GM12878 (cell line): Measurements from ENCODE around the gene DGKK. TPM values are rescaled to one million over a fixed set of nuclear protein-coding genes. Genes with fewer than 3 reads are reported as not detected.

Experiments used
- ATAC-seq: fragments of 200-7000 bp; cut with Tn5 transposase; 3 replicates; pipeline ENCODE4 v1.9.1; 2020; ENCODE audit warnings: mild to moderate bottlenecking, moderate library complexity
- BruUV-seq: library from RNA; stranded (reverse); fragments of 400-500 nt; replicated peaks from 2 replicates; lab custom pipeline; 2021; lab: Mats Ljungman, UMichigan
- CTCF ChIA-PET: fragments of 300-600 bp; sonication (Branson Sonifier 250); formaldehyde crosslinking; extraction: SDS; loops from one replicate; lab custom pipeline; 2021; ENCODE audit warnings: inconsistent platforms; lab: Yijun Ruan, JAX
- POLR2A ChIA-PET: fragments of 350-600 bp; formaldehyde crosslinking; extraction: SDS; loops from one replicate; lab custom pipeline; 2021; ENCODE audit warnings: inconsistent platforms; lab: Charles Lee
- RAD21 ChIA-PET: fragments of 300-600 bp; sonication (Branson Sonifier 250); formaldehyde crosslinking; loops from one replicate; lab custom pipeline; 2023; ENCODE audit warnings: antibody characterized with exemption; ENCODE audit not compliant: unreplicated experiment; lab: Charles Lee
- SMC1A ChIA-PET: fragments of 300-600 bp; sonication (Branson Sonifier 250); formaldehyde crosslinking; loops from one replicate; lab custom pipeline; 2023; ENCODE audit not compliant: unreplicated experiment, uncharacterized antibody; lab: Charles Lee
- DNase-seq: peaks from one replicate; pipeline ENCODE4 v3.0.0-alpha.2; 2011; ENCODE audit warnings: low read depth, low spot score
- FAIRE-seq: peaks from 3 replicates; lab custom pipeline; 2011; peaks lifted over from hg19 to GRCh38; lab: Jason Lieb, UNC
- H2AFZ ChIP-seq: 2 replicates; pipeline ENCODE4 v1.6.0; 2011; ENCODE audit warnings: low read depth, low read length, control low read depth; ENCODE audit not compliant: control insufficient read depth
- H3K27ac ChIP-seq: 2 replicates; pipeline ENCODE4 v1.5.1; 2011; ENCODE audit warnings: control low read depth; ENCODE audit not compliant: control insufficient read depth, insufficient read depth
- H3K27me3 ChIP-seq, 2 experiments: replicated peaks in 1 of 2; 2 replicates each; pipeline versions ENCODE4 v1.6.0 to v1.6.1; 2011; ENCODE audit warnings: low read length in 1 of 2; ENCODE audit not compliant: control insufficient read depth in 2 of 2, insufficient read depth in 2 of 2
- H3K36me3 ChIP-seq, 2 experiments: 2 replicates each; pipeline ENCODE4 v1.5.1; 2011; ENCODE audit warnings: low read length in 1 of 2; ENCODE audit not compliant: control insufficient read depth in 2 of 2, insufficient read depth in 2 of 2
- H3K4me1 ChIP-seq: 2 replicates; pipeline ENCODE4 v1.6.1; 2011; ENCODE audit warnings: mild to moderate bottlenecking, low read length, moderate library complexity, mixed read lengths; ENCODE audit not compliant: control insufficient read depth, insufficient read depth
- H3K4me2 ChIP-seq: 2 replicates; pipeline ENCODE4 v1.6.0; 2011; ENCODE audit warnings: control low read depth; ENCODE audit not compliant: control insufficient read depth, insufficient read depth
- H3K4me3 ChIP-seq: fragments of 200-600 bp; sonication (generic); 2 replicates; pipeline ENCODE4 v1.5.1; 2016
- H3K79me2 ChIP-seq: 2 replicates; pipeline ENCODE4 v1.6.0; 2011; ENCODE audit warnings: low read length; ENCODE audit not compliant: control insufficient read depth, insufficient read depth
- H3K9ac ChIP-seq: 2 replicates; pipeline ENCODE4 v1.8.0; 2011; ENCODE audit warnings: low read length, control low read depth, mixed read lengths; ENCODE audit not compliant: control insufficient read depth, insufficient read depth
- H3K9me3 ChIP-seq: replicated peaks from 3 replicates; pipeline ENCODE4 v1.5.1; 2011; ENCODE audit warnings: mild to moderate bottlenecking, low read length; ENCODE audit not compliant: control insufficient read depth, insufficient read depth
- H4K20me1 ChIP-seq: 2 replicates; pipeline ENCODE4 v1.6.0; 2011; ENCODE audit not compliant: control insufficient read depth, insufficient read depth
- ATF3 ChIP-seq: IDR thresholded peaks from 2 replicates; pipeline ENCODE4 v1.6.1; 2011; ENCODE audit warnings: low read depth, mild to moderate bottlenecking, low read length, moderate library complexity, borderline replicate concordance; ENCODE audit errors: extremely low read depth
- GATAD2B ChIP-seq: fragments of 450-650 bp; conservative IDR thresholded peaks from 2 replicates; pipeline ENCODE4 v1.6.1; 2017; ENCODE audit warnings: low read depth, mild to moderate bottlenecking, moderate library complexity
- HDGF ChIP-seq: fragments of 450-650 bp; IDR thresholded peaks from 2 replicates; pipeline ENCODE4 v1.6.1; 2016; ENCODE audit warnings: antibody characterized with exemption
- KAT2A ChIP-seq: conservative IDR thresholded peaks from 2 replicates; pipeline ENCODE4 v1.6.1; 2011; ENCODE audit warnings: low read depth, low read length; ENCODE audit not compliant: control insufficient read depth
- SIX5 ChIP-seq: IDR thresholded peaks from 2 replicates; pipeline ENCODE4 v1.6.1; 2011; ENCODE audit warnings: mild to moderate bottlenecking, low read depth, low read length, moderate library complexity; ENCODE audit not compliant: severe bottlenecking
- TARDBP ChIP-seq: IDR thresholded peaks from 2 replicates; pipeline ENCODE4 v1.6.1; 2016; ENCODE audit warnings: borderline replicate concordance
- ZNF592 ChIP-seq: fragments of 450-650 bp; IDR thresholded peaks from 2 replicates; pipeline ENCODE4 v1.6.1; 2017; ENCODE audit warnings: mild to moderate bottlenecking, moderate library complexity
- ZNF687 ChIP-seq: fragments of 450-650 bp; IDR thresholded peaks from 2 replicates; pipeline ENCODE4 v1.6.1; 2017; ENCODE audit warnings: mild to moderate bottlenecking, moderate library complexity
- ZSCAN29 ChIP-seq: fragments of 450-650 bp; IDR thresholded peaks from 2 replicates; pipeline ENCODE4 v1.6.1; 2017; ENCODE audit warnings: mild to moderate bottlenecking, moderate library complexity
- WGBS: methylation state at CpG from one replicate; pipeline ENCODE4 v1.1.6; 2016; ENCODE audit warnings: low lambda C conversion rate; ENCODE audit not compliant: insufficient replicate concordance, insufficient coverage; ENCODE audit errors: missing lambda C conversion rate; 5-methylcytosine and 5-hydroxymethylcytosine counted together
- in situ Hi-C: fragments of 300-500 bp; cut with MboI; formaldehyde crosslinking; loops from 9 replicates; pipeline ENCODE4 v1.14.3; 2018; ENCODE audit warnings: mixed read lengths
- intact Hi-C: fragments of 100-400 bp; cut with micrococcal nuclease; formaldehyde crosslinking; loops from one replicate; pipeline ENCODE4 v1.14.2; 2022; ENCODE audit not compliant: unreplicated experiment
- polyA plus RNA-seq, 11 experiments: library from polyadenylated mRNA; depleted of rRNA in 4 of 11; unstranded in 6 of 11; stranded (reverse) in 5 of 11; fragments of >200 nt; fragmentation: Nextera tagmentation in 4 of 11; fragmentation: Illumina TruSeq in 1 of 11; extraction: Ambion mirVana in 4 of 11; extraction: Trizol in 1 of 11; gene quantifications; 1 replicate in 1 of 11; 2 replicates in 10 of 11; pipeline versions ENCODE4 v1.2.1 to v1.2.3, GENCODE V29; 2011 to 2016; ENCODE audit warnings: inconsistent platforms in 2 of 11, missing spikeins in 2 of 11, low read depth in 1 of 11
- total RNA-seq, 4 experiments: library from RNA; depleted of rRNA in 3 of 4; stranded (reverse); fragments of >200 nt in 3 of 4; fragmentation: Illumina TruSeq in 1 of 4; extraction: Trizol in 1 of 4; gene quantifications; 2 replicates each; pipeline versions ENCODE4 v1.2.1 to v1.2.3, GENCODE V29; 2013 to 2021

The DGKK gene
- total and polyA plus RNA-seq, 10 of the 15 experiments (the other 5 are each of a cell fraction or from before 2014, with no cell fraction given) = under 0.01 to 0.03 TPM; not detected in 8

GRCh38 chrX:50456712-50457484, 13.7 kb downstream of the DGKK start:
- Histone ChIP-seq H3K9ac (no peak overlapping the region), H2AFZ (no peak overlapping the region), H3K79me2 (no peaks in the 10 kb centered on the region), H3K27ac (no peak overlapping the region), H3K27me3 (no peaks in the 10 kb centered on the region), H3K4me3 (no peak overlapping the region), H3K4me1 (no peaks in the 10 kb centered on the region), H4K20me1 (no peaks in the 10 kb centered on the region), H3K9me3 (no peaks in the 10 kb centered on the region), H3K36me3 (no peaks in the 10 kb centered on the region), H3K4me2 (no peak overlapping the region)
- no TSS peak for BruUV-seq
- in situ Hi-C loops = no loop called here
- ChIA-PET CTCF (interaction anchor here (0.6 kb wide), 1 partner anchor 22 kb away, joined by 3 read pairs; no protein-coding TSS in a partner anchor), POLR2A (no interaction called here), SMC1A (no interaction called here), RAD21 (no interaction called here)
- FAIRE-seq = no peak
- WGBS = 41% methylated on average over 6 of the region's 6 CpGs
- DNase-seq = no peak
- intact Hi-C loops = no loop called here
- TF ChIP-seq ZNF592 = no peak
- TF ChIP-seq GATAD2B = no peak
- TF ChIP-seq ZSCAN29 = no peak
- TF ChIP-seq HDGF = no peak
- TF ChIP-seq SIX5 = no peak
- no peak for TF ChIP-seq ZNF687
- TF ChIP-seq ATF3 = no peak
- no peak for TF ChIP-seq TARDBP
- no peak for TF ChIP-seq KAT2A
- no peak for ATAC-seq
